HG02885 (cell line): ENCODE data around the gene C1orf21.

ENCODE experiments used
- ATAC-seq: cut with Tn5 transposase; IDR thresholded peaks from one replicate; pipeline ENCODE4 v1.9.1; 2021; ENCODE audit warnings: mild to moderate bottlenecking; ENCODE audit not compliant: unreplicated experiment, poor library complexity

The C1orf21 gene

GRCh38 chr1:184408580-184408979, 21.8 kb downstream of the C1orf21 start:
- no peak for ATAC-seq

DNA sequence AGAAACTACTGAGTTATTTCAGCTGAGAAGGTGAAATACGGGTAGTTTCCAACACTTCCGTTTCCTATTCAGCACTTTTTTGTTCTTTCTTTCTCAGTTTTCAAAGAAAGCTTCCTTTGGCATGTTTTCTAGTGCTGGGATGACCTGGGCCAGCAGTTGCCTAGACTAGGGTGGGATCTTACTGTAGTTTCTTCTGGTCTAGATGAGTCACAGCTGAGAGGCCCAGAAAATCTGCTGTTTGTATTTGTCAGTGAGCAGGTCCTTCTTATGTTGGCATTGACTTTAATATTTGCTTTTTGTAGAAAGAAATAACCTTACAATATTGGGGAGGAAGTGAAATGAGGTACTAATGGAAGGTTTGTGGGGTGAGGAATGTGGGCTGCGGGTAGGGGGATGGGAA, 22.2 kb downstream of the C1orf21 start:
- ATAC-seq, result no peak

GRCh38 chr1:184412472-184412871, 25.6 kb downstream of the C1orf21 start:
- no peak for ATAC-seq

- no peak for ATAC-seq
Observed at GRCh38 chr1:184416481-184416880, 29.7 kb downstream of the C1orf21 start.

- ATAC-seq, result no peak
Observed at GRCh38 chr1:184416946-184417345, 30.1 kb downstream of the C1orf21 start.

DNA sequence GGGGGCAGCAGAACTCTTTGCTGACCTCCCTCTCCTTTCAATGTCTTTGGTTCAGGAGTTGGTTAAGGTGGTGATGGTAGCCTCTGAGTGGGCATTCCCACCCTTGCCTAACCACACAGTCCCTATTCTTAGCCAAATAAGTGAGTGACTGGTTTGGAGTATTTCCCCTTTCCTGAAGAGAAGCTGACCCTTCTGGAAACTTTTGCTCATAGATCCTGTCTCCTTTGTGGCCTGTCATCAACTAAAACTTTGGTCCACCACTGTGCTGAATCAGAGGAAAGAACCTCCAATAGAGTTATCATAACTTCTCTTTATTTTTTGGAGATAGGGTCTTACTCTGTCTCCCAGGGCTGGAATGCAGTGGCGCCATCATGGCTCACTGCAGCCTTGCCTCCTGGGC, 31.1 kb downstream of the C1orf21 start:
- ATAC-seq, result no peak

- ATAC-seq, result no peak
Observed at GRCh38 chr1:184418652-184419349, 32.0 kb downstream of the C1orf21 start.

GRCh38 chr1:184419350-184420161, 32.7 kb downstream of the C1orf21 start:
- no peak for ATAC-seq

GRCh38 chr1:184422490-184423233, 35.8 kb downstream of the C1orf21 start:
- no peak for ATAC-seq

DNA sequence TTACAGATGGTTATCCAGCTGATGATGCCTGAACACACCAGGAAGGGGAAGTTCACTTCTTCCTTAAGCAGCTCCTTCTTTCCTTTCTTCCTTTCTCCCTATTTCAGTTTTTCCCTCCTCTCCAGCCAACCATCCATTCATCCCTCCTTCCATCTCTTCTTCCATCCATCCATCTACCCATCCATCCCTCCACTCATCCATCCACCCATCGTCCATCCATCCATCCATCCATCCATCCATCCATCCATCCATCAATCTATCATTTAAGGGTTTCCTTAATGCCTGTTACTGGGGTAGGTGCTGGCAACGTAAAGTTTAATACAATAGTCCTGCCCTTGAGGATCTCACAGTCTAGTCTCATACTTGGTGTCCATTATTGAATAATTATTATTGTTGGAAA, 36.8 kb downstream of the C1orf21 start:
- no peak for ATAC-seq

DNA sequence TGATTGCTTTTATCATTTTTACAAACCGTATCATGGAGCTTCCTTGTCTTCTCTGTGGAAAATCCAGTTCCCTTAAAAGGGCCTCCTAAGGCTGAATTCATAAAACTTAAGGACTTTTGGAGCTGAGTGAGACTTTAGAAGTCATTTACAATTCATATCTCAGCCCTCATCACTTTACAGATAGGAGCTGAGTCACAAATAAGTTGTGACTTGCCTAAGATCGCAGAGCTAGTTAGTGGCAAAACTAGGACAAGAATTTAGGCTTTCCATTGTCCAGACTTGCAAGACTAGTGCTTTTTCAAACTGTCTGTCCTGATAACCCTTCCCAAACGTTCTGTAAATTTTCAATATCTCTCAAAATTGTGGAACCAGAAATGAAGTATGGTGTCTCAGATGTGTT, 37.3 kb downstream of the C1orf21 start:
- ATAC-seq, result no peak

DNA sequence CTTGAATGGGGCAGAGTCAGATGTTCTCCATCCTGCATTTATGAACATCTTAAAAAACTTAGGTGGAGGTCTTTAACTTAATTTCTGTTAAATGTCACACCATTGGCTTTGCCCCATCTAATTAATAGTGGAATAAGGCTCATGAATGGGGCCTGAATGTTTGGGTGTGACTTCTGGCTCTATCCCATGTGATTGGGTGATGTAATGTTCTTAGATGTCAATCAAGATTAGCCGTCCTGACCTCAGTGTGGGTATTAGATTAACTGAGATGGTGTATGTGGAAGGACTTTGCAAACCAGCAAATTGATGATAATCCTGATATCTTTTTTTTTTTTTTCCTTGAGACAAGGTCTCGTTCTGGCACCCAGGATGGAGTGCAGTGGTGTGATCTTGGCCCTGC, 38.1 kb downstream of the C1orf21 start:
- ATAC-seq, result no peak

GRCh38 chr1:184425449-184426277, 38.8 kb downstream of the C1orf21 start:
- ATAC-seq, result no peak

DNA sequence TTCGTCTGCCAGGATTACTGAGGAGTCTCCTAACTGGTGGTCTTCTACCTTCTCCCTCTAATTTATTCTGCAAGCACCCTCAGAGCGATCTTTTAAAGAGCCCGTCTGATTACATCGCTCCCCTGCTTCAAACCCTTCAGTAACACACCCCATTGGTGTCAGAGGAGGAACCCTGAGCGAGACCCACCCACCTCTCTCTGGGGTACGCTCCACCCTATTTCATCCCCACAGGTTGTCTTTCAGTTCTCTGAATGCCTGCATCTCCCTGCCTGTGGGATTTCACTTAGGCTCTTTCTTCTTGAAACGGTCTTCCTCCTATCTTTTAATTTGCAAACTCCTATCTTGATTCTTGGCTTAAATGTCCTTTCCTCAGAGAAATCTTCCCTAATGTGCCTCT, 39.4 kb downstream of the C1orf21 start:
- ATAC-seq, result no peak

GRCh38 chr1:184427722-184428121, 40.9 kb downstream of the C1orf21 start:
- ATAC-seq, result no peak

DNA sequence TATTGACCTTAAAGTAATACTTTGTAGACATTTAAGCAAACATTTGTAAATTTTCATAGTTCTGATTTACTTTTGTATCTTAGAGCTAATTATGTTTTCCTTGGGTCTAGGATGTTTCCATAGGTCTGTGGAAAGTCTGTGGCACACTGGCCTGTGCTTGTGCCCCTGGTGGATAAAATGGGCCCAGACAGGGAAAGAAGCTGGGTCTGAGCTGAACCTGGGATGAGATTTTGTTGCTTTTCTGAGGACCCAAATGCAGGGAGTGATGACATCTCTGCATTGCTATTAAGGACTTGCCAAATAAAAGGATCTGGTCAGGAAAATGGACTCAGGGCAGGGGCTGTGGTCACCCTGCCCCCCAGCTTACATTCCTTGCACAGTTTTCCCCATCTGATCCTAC, 41.8 kb downstream of the C1orf21 start:
- no peak for ATAC-seq

GRCh38 chr1:184429335-184429734, 42.5 kb downstream of the C1orf21 start:
- no peak for ATAC-seq

DNA sequence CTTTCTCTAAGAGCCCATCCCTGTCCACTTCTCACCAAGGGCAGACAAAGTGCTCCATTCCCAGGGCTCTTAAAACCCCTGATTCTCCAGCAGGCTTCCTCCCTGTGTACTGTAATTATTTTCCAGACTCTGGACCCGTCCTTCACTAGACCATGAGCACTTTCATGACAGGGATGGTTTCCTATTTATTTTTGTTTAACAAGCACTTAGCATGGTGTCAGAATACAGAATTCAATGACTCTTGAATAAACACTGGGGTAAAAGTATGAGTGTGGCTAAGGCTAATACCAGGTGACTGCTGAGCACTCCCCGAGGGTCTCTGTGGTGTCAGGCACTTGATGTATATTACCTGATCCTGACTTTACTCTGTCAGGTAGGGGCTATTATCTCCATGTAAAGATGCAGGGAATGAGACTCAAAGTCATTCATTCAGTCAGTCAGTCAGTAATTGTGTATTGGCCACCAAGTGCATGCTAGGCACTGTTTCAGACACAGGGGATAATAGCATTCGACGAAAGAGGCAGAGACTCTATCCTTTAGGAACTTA, 47.2 kb downstream of the C1orf21 start:
- no peak for ATAC-seq

DNA sequence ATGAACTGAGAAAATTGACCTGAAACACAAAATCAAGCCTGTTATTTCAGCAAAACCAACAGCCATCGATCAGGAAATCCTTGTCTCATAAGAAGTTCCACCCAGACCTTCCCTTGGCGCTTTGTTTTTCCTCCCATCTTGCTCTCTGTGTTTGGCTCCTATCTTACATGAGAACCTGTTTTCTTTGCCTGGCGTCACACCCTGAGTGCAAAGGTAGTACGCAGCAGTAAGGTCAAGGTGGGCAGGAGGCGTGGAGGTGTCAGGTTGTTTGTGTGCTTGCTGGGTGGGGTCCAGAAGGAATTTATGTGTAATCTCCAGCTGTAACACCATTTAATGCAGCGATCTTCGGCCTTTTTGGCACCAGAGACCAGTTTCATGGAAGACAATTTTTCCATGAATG, 50.5 kb downstream of the C1orf21 start:
- no peak for ATAC-seq

DNA sequence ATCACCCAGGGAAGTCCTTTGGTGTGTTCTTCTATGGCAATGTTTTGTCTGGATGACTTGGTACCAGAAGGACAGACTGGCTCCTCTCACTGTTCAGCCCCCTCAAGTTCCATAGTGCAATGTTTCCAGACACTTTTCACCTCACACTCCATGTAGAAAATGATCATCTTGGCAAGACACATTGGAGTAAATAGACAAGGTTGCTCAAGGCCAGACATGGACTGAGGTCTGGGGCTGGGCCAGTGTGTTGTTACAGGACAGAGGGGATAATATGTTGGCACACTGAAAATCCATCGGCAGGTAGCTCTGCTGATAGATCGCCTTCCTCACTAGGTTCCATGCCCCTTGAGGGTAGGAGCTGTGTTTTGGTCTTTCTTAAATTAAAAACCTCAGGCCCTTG, 51.5 kb downstream of the C1orf21 start:
- ATAC-seq, result no peak
